Fibroblast of lung (primary cell): ENCODE data around the gene RRP12. TPM values are rescaled to one million over a fixed set of nuclear protein-coding genes. Genes with fewer than 3 reads are reported as not detected.

Experiments used
- DNase-seq, 2 donors: peaks; one replicate each; pipeline versions ENCODE4 v3.0.0 to v3.0.0-alpha.2; 2010; ENCODE audit warnings: low read depth in 2 of 2
- H2AFZ ChIP-seq: 2 replicates; pipeline ENCODE4 v1.5.1; 2012; ENCODE audit warnings: low read length, control low read depth, inconsistent platforms
- H3K27ac ChIP-seq: 2 replicates; pipeline ENCODE4 v1.5.1; 2011; ENCODE audit warnings: low read length, control low read depth; ENCODE audit not compliant: insufficient read depth
- H3K27me3 ChIP-seq: 2 replicates; pipeline ENCODE4 v1.5.1; 2011; ENCODE audit warnings: mild to moderate bottlenecking, low read length; ENCODE audit not compliant: control insufficient read depth, insufficient read depth
- H3K36me3 ChIP-seq: 2 replicates; pipeline ENCODE4 v1.5.1; 2011; ENCODE audit warnings: low read length; ENCODE audit not compliant: control insufficient read depth, insufficient read depth
- H3K4me1 ChIP-seq: 2 replicates; pipeline ENCODE4 v1.5.1; 2011; ENCODE audit warnings: low read length; ENCODE audit not compliant: control insufficient read depth, insufficient read depth; ENCODE audit errors: extremely low read depth
- H3K4me2 ChIP-seq: 2 replicates; pipeline ENCODE4 v1.5.1; 2011; ENCODE audit warnings: low read length, control low read depth; ENCODE audit not compliant: insufficient read depth; ENCODE audit errors: extremely low read depth
- H3K4me3 ChIP-seq, 4 experiments: fragments of 200-600 bp in 1 of 4; sonication (generic) in 1 of 4; replicated peaks in 1 of 4; 2 replicates each; pipeline ENCODE4 v1.5.1; 2011 to 2016; ENCODE audit warnings: low read length in 4 of 4, low read depth in 3 of 4, mild to moderate bottlenecking in 3 of 4, control low read depth in 2 of 4, inconsistent platforms in 1 of 4, mixed read lengths in 1 of 4; ENCODE audit not compliant: insufficient read depth in 1 of 4; ENCODE audit errors: control extremely low read depth in 1 of 4
- H3K79me2 ChIP-seq: 2 replicates; pipeline ENCODE4 v1.5.1; 2012; ENCODE audit warnings: mild to moderate bottlenecking, low read length, inconsistent platforms; ENCODE audit not compliant: control insufficient read depth, insufficient read depth
- H3K9ac ChIP-seq: 2 replicates; pipeline ENCODE4 v1.5.1; 2011; ENCODE audit warnings: mild to moderate bottlenecking, low read length, control low read depth; ENCODE audit not compliant: insufficient read depth
- H3K9me3 ChIP-seq: 2 replicates; pipeline ENCODE4 v1.5.1; 2012; ENCODE audit warnings: low read depth, low read length; ENCODE audit not compliant: control insufficient read depth, insufficient read depth
- H4K20me1 ChIP-seq: 2 replicates; pipeline ENCODE4 v1.5.1; 2011; ENCODE audit warnings: low read length; ENCODE audit not compliant: control insufficient read depth, insufficient read depth; ENCODE audit errors: extremely low read depth
- CTCF ChIP-seq, 2 donors: IDR thresholded peaks in 1 of 2; conservative IDR thresholded peaks in 1 of 2; 1 replicate in 1 of 2; 2 replicates in 1 of 2; pipeline ENCODE4 v1.5.1; 2011 to 2012; ENCODE audit warnings: low read length in 2 of 2, control low read depth in 1 of 2, inconsistent platforms in 1 of 2, low read depth in 1 of 2, mild to moderate bottlenecking in 1 of 2
- EZH2 ChIP-seq: IDR thresholded peaks from 2 replicates; pipeline ENCODE4 v1.5.1; 2012; ENCODE audit warnings: low read length, control low read depth, mild to moderate bottlenecking; ENCODE audit errors: missing control alignments
- polyA plus RNA-seq, 2 donors: library from polyadenylated mRNA; depleted of rRNA in 1 of 2; stranded (reverse) in 1 of 2; unstranded in 1 of 2; fragments of >200 nt; gene quantifications; 2 replicates each; pipeline ENCODE4 v1.2.1, GENCODE V29; 2011 to 2012; ENCODE audit warnings: missing spikeins in 1 of 2
- total RNA-seq: library from RNA; depleted of rRNA; stranded (reverse); fragments of >200 nt; gene quantifications from 2 replicates; pipeline ENCODE4 v1.2.1, GENCODE V29; 2014

Gene RRP12
- total and polyA plus RNA-seq, 2 donors (not counting 1 experiment from before 2014, with no cell fraction given), result 6.1 to 10.7 TPM

- no peaks in the 10 kb centered on the region for H4K20me1 ChIP-seq
- H3K9me3 ChIP-seq, result no peaks in the 10 kb centered on the region
- no peak overlapping the region for H3K9ac ChIP-seq
- TF ChIP-seq CTCF (conservative IDR thresholded peaks at IDR 0.05 in 1 of 2, IDR thresholded peaks at IDR 0.05 in 1 of 2; ENCODE audit: low read depth in 1 of 2, low read length in 2 of 2), result no peak
- no peak for TF ChIP-seq EZH2
- H3K4me2 ChIP-seq, result no peak overlapping the region
- DNase-seq, result no peak
- H3K4me3 ChIP-seq, result no peak overlapping the region
- no peak overlapping the region for H3K27ac ChIP-seq
- H3K36me3 ChIP-seq, result no peaks in the 10 kb centered on the region
- no peaks in the 10 kb centered on the region for H3K4me1 ChIP-seq
- H3K79me2 ChIP-seq, result peaks cover 3% of the 10 kb centered on the region
- peaks cover 15% of the 10 kb centered on the region for H3K27me3 ChIP-seq
- H2AFZ ChIP-seq, result no peak overlapping the region
These were observed 63.1 kb downstream of the RRP12 start for GRCh38 chr10:97338041-97338440.

GRCh38 chr10:97336942-97337831, 64.0 kb downstream of the RRP12 start:
- no peak overlapping the region for H3K4me2 ChIP-seq
- no peak overlapping the region for H2AFZ ChIP-seq

More at GRCh38 chr10:97336942-97337831, 64.0 kb downstream of the RRP12 start:
- DNase-seq, result no peak
- Histone ChIP-seq H3K36me3 (no peaks in the 10 kb centered on the region), H3K27ac (no peak overlapping the region), H4K20me1 (no peaks in the 10 kb centered on the region), H3K4me1 (no peaks in the 10 kb centered on the region), H3K27me3 (peaks cover 15% of the 10 kb centered on the region), H3K9ac (no peak overlapping the region), H3K4me3 (no peak overlapping the region), H3K9me3 (no peaks in the 10 kb centered on the region), H3K79me2 (peaks cover 3% of the 10 kb centered on the region)
- TF ChIP-seq EZH2 (no peak), CTCF (conservative IDR thresholded peaks at IDR 0.05 in 1 of 2, IDR thresholded peaks at IDR 0.05 in 1 of 2; ENCODE audit: low read depth in 1 of 2, low read length in 2 of 2) (no peak)
